HEK293T (cell line): ENCODE results near the gene ITGA3.

ENCODE experiments used
- CTCF ChIA-PET: fragments of 350-600 bp; formaldehyde crosslinking; extraction: SDS; loops from one replicate; lab custom pipeline; 2021; ENCODE audit warnings: antibody characterized with exemption, inconsistent platforms; lab: Yijun Ruan, JAX
- POLR2A ChIA-PET: fragments of 350-600 bp; formaldehyde crosslinking; extraction: SDS; loops from one replicate; lab custom pipeline; 2020; ENCODE audit warnings: antibody characterized with exemption, inconsistent platforms; lab: Yijun Ruan, JAX
- DNase-seq: peaks from one replicate; pipeline ENCODE4 v3.0.0; 2012; ENCODE audit warnings: mixed read lengths; ENCODE audit errors: extremely low spot score
- ARNT ChIP-seq: fragments of 450-650 bp; IDR thresholded peaks from 2 replicates; pipeline ENCODE4 v1.6.1; 2017; ENCODE audit warnings: mild to moderate bottlenecking
- BHLHE40 ChIP-seq: fragments of 450-650 bp; IDR thresholded peaks from 2 replicates; pipeline ENCODE4 v1.6.1; 2016; ENCODE audit warnings: mild to moderate bottlenecking, moderate library complexity, borderline replicate concordance
- CTBP1 ChIP-seq: fragments of 450-650 bp; IDR thresholded peaks from 2 replicates; pipeline ENCODE4 v1.6.1; 2016; ENCODE audit warnings: borderline replicate concordance
- ELF4 ChIP-seq: fragments of 450-650 bp; IDR thresholded peaks from 2 replicates; pipeline ENCODE4 v1.6.1; 2017; ENCODE audit warnings: antibody characterized with exemption
- FOXA1 ChIP-seq: fragments of 450-650 bp; IDR thresholded peaks from 2 replicates; pipeline ENCODE4 v1.6.1; 2016; ENCODE audit warnings: mild to moderate bottlenecking
- FOXK2 ChIP-seq: fragments of 450-650 bp; IDR thresholded peaks from 2 replicates; pipeline ENCODE4 v1.6.1; 2016; ENCODE audit warnings: mild to moderate bottlenecking
- FOXM1 ChIP-seq: fragments of 450-650 bp; IDR thresholded peaks from 2 replicates; pipeline ENCODE4 v1.6.1; 2017; ENCODE audit warnings: mild to moderate bottlenecking, borderline replicate concordance
- HDGF ChIP-seq: fragments of 450-650 bp; IDR thresholded peaks from 2 replicates; pipeline ENCODE4 v1.6.1; 2017; ENCODE audit warnings: antibody characterized with exemption, borderline replicate concordance
- L3MBTL2 ChIP-seq: fragments of 450-650 bp; conservative IDR thresholded peaks from 2 replicates; pipeline ENCODE4 v1.6.1; 2016; ENCODE audit warnings: mild to moderate bottlenecking
- LEF1 ChIP-seq: fragments of 450-650 bp; IDR thresholded peaks from 2 replicates; pipeline ENCODE4 v1.6.1; 2017; ENCODE audit warnings: mild to moderate bottlenecking, borderline replicate concordance
- NFRKB ChIP-seq: fragments of 450-650 bp; IDR thresholded peaks from 2 replicates; pipeline ENCODE4 v1.6.1; 2016; ENCODE audit warnings: mild to moderate bottlenecking, moderate library complexity
- PKNOX1 ChIP-seq: fragments of 450-650 bp; IDR thresholded peaks from 2 replicates; pipeline ENCODE4 v1.6.1; 2016
- SP1 ChIP-seq: fragments of 450-650 bp; IDR thresholded peaks from 2 replicates; pipeline ENCODE4 v1.6.1; 2017
- SUZ12 ChIP-seq: fragments of 450-650 bp; IDR thresholded peaks from 2 replicates; pipeline ENCODE4 v1.6.1; 2016; ENCODE audit warnings: mild to moderate bottlenecking
- TARDBP ChIP-seq: fragments of 450-650 bp; IDR thresholded peaks from 2 replicates; pipeline ENCODE4 v1.6.1; 2016
- ZNF384 ChIP-seq: fragments of 450-650 bp; IDR thresholded peaks from 2 replicates; pipeline ENCODE4 v1.6.1; 2016

The ITGA3 gene

GRCh38 chr17:50028736-50029120 lies 27.2 kb upstream of the ITGA3 start:
- POLR2A ChIA-PET, result interaction anchor here (1.3 kb wide), 1 partner anchor 66 kb away, joined by 3 read pairs; no protein-coding TSS in a partner anchor
- CTCF ChIA-PET, result interaction anchor here (0.5 to 4.7 kb wide), 6 partner anchors 25 to 1001 kb away, joined by 3 to 24 read pairs (median 4); no protein-coding TSS in a partner anchor

GRCh38 chr17:50029185-50029584 lies 26.7 kb upstream of the ITGA3 start:
- ChIA-PET CTCF (interaction anchor here (0.5 to 4.7 kb wide), 5 partner anchors 24 to 64 kb away, joined by 3 to 24 read pairs (median 5); no protein-coding TSS in a partner anchor), POLR2A (interaction anchor here (1.3 kb wide), 1 partner anchor 65 kb away, joined by 3 read pairs; no protein-coding TSS in a partner anchor)
- DNase-seq, result no peak
- TF ChIP-seq TARDBP (no peak), FOXK2 (no peak), ELF4 (no peak), LEF1 (no peak), NFRKB (no peak), ARNT (no peak), BHLHE40 (no peak), CTBP1 (no peak), SUZ12 (no peak), FOXM1 (no peak), FOXA1 (no peak), L3MBTL2 (no peak), PKNOX1 (no peak)

More at GRCh38 chr17:50028736-50029120, 27.2 kb upstream of the ITGA3 start:
- DNase-seq, result no peak
- TF ChIP-seq ZNF384, result no peak
- no peak for TF ChIP-seq L3MBTL2
- TF ChIP-seq ARNT, result no peak
- TF ChIP-seq BHLHE40, result no peak
- no peak for TF ChIP-seq NFRKB
- no peak for TF ChIP-seq HDGF
- no peak for TF ChIP-seq FOXK2
- TF ChIP-seq SP1, result no peak
- TF ChIP-seq TARDBP, result no peak
- TF ChIP-seq FOXA1, result no peak
- no peak for TF ChIP-seq SUZ12
- TF ChIP-seq LEF1, result no peak
- no peak for TF ChIP-seq PKNOX1
- no peak for TF ChIP-seq FOXM1
- no peak for TF ChIP-seq CTBP1
- TF ChIP-seq ELF4, result no peak

GRCh38 chr17:50033316-50033715 lies 22.6 kb upstream of the ITGA3 start:
- no peak for TF ChIP-seq NFRKB
- no peak for TF ChIP-seq BHLHE40
- no peak for TF ChIP-seq ZNF384
- TF ChIP-seq L3MBTL2, result no peak
- no peak for TF ChIP-seq PKNOX1
- no peak for TF ChIP-seq LEF1
- no peak for TF ChIP-seq FOXK2
- no peak for TF ChIP-seq CTBP1
- no peak for TF ChIP-seq SP1
- TF ChIP-seq TARDBP, result no peak
- no peak for TF ChIP-seq FOXA1
- no peak for TF ChIP-seq ELF4
- no peak for TF ChIP-seq SUZ12
- TF ChIP-seq HDGF, result no peak
- no peak for TF ChIP-seq ARNT
- no peak for TF ChIP-seq FOXM1
- POLR2A ChIA-PET, result no interaction called here
- DNase-seq, result no peak
- CTCF ChIA-PET, result no interaction called here

- no peak for DNase-seq
- no peak for TF ChIP-seq SP1
- no peak for TF ChIP-seq CTBP1
- TF ChIP-seq LEF1, result no peak
- TF ChIP-seq FOXA1, result no peak
- TF ChIP-seq SUZ12, result no peak
- TF ChIP-seq BHLHE40, result no peak
- no peak for TF ChIP-seq ELF4
- TF ChIP-seq FOXK2, result no peak
- POLR2A ChIA-PET, result no interaction called here
- CTCF ChIA-PET, result interaction anchor here (0.6 to 2.4 kb wide), 4 partner anchors 11 to 1377 kb away, joined by 3 to 13 read pairs (median 3); no protein-coding TSS in a partner anchor
Observed at GRCh38 chr17:50034498-50035364, 21.2 kb upstream of the ITGA3 start.

GRCh38 chr17:50035421-50035879 lies 20.5 kb upstream of the ITGA3 start:
- TF ChIP-seq CTBP1 (no peak), ELF4 (no peak), ZNF384 (no peak), SUZ12 (no peak), FOXK2 (no peak), HDGF (no peak), SP1 (no peak), PKNOX1 (no peak), FOXM1 (no peak), FOXA1 (no peak), BHLHE40 (no peak), NFRKB (no peak), ARNT (no peak), L3MBTL2 (no peak), TARDBP (no peak), LEF1 (no peak)
- ChIA-PET POLR2A (interaction anchor here (1.4 to 1.7 kb wide), 2 partner anchors 21 to 116 kb away, joined by 5 to 7 read pairs; partner anchors contain the start of gene ITGA3), CTCF (interaction anchor here (0.6 to 2.4 kb wide), 5 partner anchors 9 to 263 kb away, joined by 3 to 13 read pairs (median 4); no protein-coding TSS in a partner anchor)
- DNase-seq, result no peak
